DND-41 (cell line): Measurements from ENCODE around the gene OGDHL.

ENCODE experiments used
- ATAC-seq: fragments of 200-7000 bp; cut with Tn5 transposase; 3 replicates; pipeline ENCODE4 v1.9.1; 2021; ENCODE audit warnings: low read depth; ENCODE audit not compliant: insufficient read depth
- DNase-seq: peaks from one replicate; pipeline ENCODE4 v3.0.0-alpha.2; 2020
- H2AFZ ChIP-seq: 2 replicates; pipeline ENCODE4 v1.6.0; 2012; ENCODE audit warnings: low read depth, low read length
- H3K27ac ChIP-seq: 2 replicates; pipeline ENCODE4 v1.5.1; 2012; ENCODE audit warnings: low read length, inconsistent platforms
- H3K27me3 ChIP-seq: fragments of 200-600 bp; sonication (generic); 2 replicates; pipeline ENCODE4 v1.6.0; 2012; ENCODE audit warnings: low read length, mild to moderate bottlenecking, inconsistent platforms; ENCODE audit not compliant: insufficient read depth, poor library complexity
- H3K36me3 ChIP-seq: 2 replicates; pipeline ENCODE4 v1.5.1; 2012; ENCODE audit warnings: low read length, inconsistent platforms; ENCODE audit not compliant: insufficient read depth
- H3K4me1 ChIP-seq: 2 replicates; pipeline ENCODE4 v1.5.1; 2012; ENCODE audit warnings: mild to moderate bottlenecking, low read length; ENCODE audit not compliant: insufficient read depth
- H3K4me2 ChIP-seq: 2 replicates; pipeline ENCODE4 v1.6.0; 2012; ENCODE audit warnings: mild to moderate bottlenecking, moderate library complexity, low read length, inconsistent platforms; ENCODE audit not compliant: insufficient read depth
- H3K4me3 ChIP-seq, 2 experiments: fragments of 200-600 bp in 1 of 2; shearing (Covaris generic) in 1 of 2; 2 replicates each; pipeline ENCODE4 v1.5.1; 2012 to 2016; ENCODE audit warnings: inconsistent platforms in 2 of 2, low read length in 2 of 2, mild to moderate bottlenecking in 2 of 2, low read depth in 1 of 2, moderate library complexity in 1 of 2
- H3K79me2 ChIP-seq: 2 replicates; pipeline ENCODE4 v1.6.0; 2012; ENCODE audit warnings: low read length, inconsistent platforms; ENCODE audit not compliant: insufficient read depth
- H3K9ac ChIP-seq: 2 replicates; pipeline ENCODE4 v1.6.0; 2012; ENCODE audit warnings: low read depth, mild to moderate bottlenecking, inconsistent platforms, low read length, moderate library complexity
- H3K9me3 ChIP-seq: 2 replicates; pipeline ENCODE4 v1.5.1; 2012; ENCODE audit warnings: low read length, moderate library complexity, mild to moderate bottlenecking, inconsistent platforms; ENCODE audit not compliant: insufficient read depth, severe bottlenecking
- H4K20me1 ChIP-seq: 2 replicates; pipeline ENCODE4 v1.6.0; 2012; ENCODE audit warnings: low read length; ENCODE audit not compliant: insufficient read depth
- CTCF ChIP-seq: IDR thresholded peaks from 2 replicates; pipeline ENCODE4 v1.5.1; 2012; ENCODE audit warnings: borderline replicate concordance, low read length, moderate library complexity, mild to moderate bottlenecking; ENCODE audit not compliant: poor library complexity, severe bottlenecking; ENCODE audit errors: extremely low read depth
- EZH2 ChIP-seq: IDR thresholded peaks from 3 replicates; pipeline ENCODE4 v1.6.1; 2012; ENCODE audit warnings: borderline replicate concordance, low read depth, mild to moderate bottlenecking, moderate library complexity, low read length, inconsistent platforms; ENCODE audit not compliant: severe bottlenecking

OGDHL gene

DNA sequence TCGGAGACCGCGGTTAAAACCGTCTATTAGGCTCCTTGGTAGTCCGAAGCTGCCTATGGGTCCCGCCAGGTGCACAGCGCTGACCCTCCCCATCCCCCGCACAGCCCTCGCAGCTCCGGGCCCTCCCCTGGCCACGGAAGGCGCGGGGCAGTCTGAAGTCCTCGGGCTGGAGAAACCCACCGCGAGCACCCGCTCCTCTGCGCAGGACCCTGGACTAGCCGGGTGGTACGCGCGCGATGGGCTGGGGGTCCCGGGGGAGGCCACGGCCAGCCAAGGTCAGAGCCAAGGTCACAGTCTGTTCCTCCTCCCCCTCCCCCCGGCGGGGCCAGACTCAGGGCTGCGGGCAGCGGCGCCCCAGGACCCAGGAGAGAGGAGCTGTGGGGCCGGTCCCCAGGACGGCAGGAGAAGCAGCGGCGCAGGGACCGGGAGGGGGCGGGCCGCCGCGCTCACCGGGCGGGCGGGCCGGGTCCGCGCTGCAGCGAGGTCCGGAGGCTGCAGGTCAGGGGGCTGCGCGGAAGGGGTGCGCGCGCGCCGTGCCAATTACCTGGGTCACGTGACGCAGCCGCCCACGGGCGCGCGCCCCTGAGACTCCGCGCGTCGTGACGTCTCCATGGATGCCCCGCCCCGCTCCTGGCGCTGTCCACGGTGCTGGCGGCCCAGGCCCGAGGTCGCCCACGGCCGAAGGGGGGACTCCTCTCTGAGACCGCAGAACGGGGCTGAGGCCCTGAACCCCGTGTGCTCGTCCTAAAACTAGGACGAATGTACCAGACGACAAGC, at the start of gene OGDHL:
Gene OGDHL (minus strand): TSS at position 535 of the 777 bp plus-strand sequence. CDS start 3,731 bp downstream, outside the sequence.
- Histone ChIP-seq H3K4me1 (peaks cover 10% of the 10 kb centered on the region), H3K4me2 (peak within 1 kb of the TSS; percentile 66), H3K36me3 (no peaks in the 10 kb centered on the region), H3K27me3 (no peaks in the 10 kb centered on the region), H2AFZ (peak within 1 kb of the TSS; percentile 52), H4K20me1 (no peaks in the 10 kb centered on the region; the same call in 1 of the 2 replicates), H3K9me3 (no peaks in the 10 kb centered on the region), H3K9ac (peak within 1 kb of the TSS; percentile 48), H3K79me2 (no peaks in the 10 kb centered on the region), H3K4me3 (peak within 1 kb of the TSS; percentile 23 to 59; a peak in 3 of 4 replicates), H3K27ac (no peak within 1 kb of the TSS)
- TF ChIP-seq CTCF = no peak
- TF ChIP-seq EZH2 = no peak
- ATAC-seq (peak; percentile 93), DNase-seq (peak; percentile 77)

GRCh38 chr10:49803988-49804387, 41.9 kb upstream of the OGDHL start:
- no peak for TF ChIP-seq EZH2
- no peak for TF ChIP-seq CTCF
- no peaks in the 10 kb centered on the region for H3K79me2 ChIP-seq
- no peaks in the 10 kb centered on the region for H4K20me1 ChIP-seq
- H3K4me3 ChIP-seq = no peak overlapping the region
- no peaks in the 10 kb centered on the region for H3K36me3 ChIP-seq
- H3K27me3 ChIP-seq = no peaks in the 10 kb centered on the region
- H3K4me1 ChIP-seq = no peaks in the 10 kb centered on the region
- no peak overlapping the region for H3K9ac ChIP-seq
- ATAC-seq = no peak
- no peak overlapping the region for H3K27ac ChIP-seq
- no peak for DNase-seq
- no peak overlapping the region for H3K4me2 ChIP-seq
- H3K9me3 ChIP-seq = no peaks in the 10 kb centered on the region
- H2AFZ ChIP-seq = no peak overlapping the region

- Histone ChIP-seq H3K27ac (no peak overlapping the region), H3K79me2 (no peaks in the 10 kb centered on the region), H3K36me3 (no peaks in the 10 kb centered on the region), H4K20me1 (no peaks in the 10 kb centered on the region), H2AFZ (no peak overlapping the region), H3K9ac (no peak overlapping the region), H3K9me3 (no peaks in the 10 kb centered on the region), H3K4me2 (no peak overlapping the region), H3K4me3 (no peak overlapping the region), H3K27me3 (no peaks in the 10 kb centered on the region), H3K4me1 (no peaks in the 10 kb centered on the region)
- DNase-seq (no peak), ATAC-seq (no peak)
- TF ChIP-seq CTCF (no peak), EZH2 (no peak)
These were observed 36.2 kb upstream of the OGDHL start for GRCh38 chr10:49798275-49798674.
